ENCODE measurements around the gene CDC37L1. TPM values are rescaled to one million over a fixed set of nuclear protein-coding genes. Genes with fewer than 3 reads are reported as not detected.
"Not testable (repeated sequence)": the region's sequence is repeated elsewhere in the genome, so short reads cannot be mapped to it uniquely, and the experiment has no call there.

The CDC37L1 gene
- total and polyA plus RNA-seq, 2 experiments from 2014 or later, result 26.9 to 29.6 TPM

DNA sequence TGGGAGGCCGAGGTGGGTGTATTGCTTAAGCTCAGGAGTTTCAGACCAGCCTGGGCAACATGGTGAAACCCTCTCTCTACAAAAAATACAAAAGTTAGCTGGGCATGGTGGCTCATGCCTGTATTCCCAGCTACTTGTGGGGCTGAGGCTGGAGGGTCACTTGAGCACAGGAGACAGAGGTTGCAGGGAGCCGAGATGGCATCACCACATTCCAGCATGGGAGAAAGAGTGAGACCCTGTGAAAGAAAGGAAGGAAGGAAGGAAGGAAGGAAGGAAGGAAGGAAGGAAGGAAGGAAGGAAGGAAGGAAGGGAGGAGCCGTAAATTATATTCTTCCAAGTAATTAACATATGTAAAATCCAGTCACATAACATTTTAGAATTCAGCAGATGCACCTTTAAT lies 23.2 kb upstream of the CDC37L1 start:
- H3K36me3 ChIP-seq (ENCODE audit: insufficient read depth); H3K4me3 Mint-ChIP-seq; H3K79me2 ChIP-seq (replicated peaks; ENCODE audit: insufficient read depth); H3K27me3 Mint-ChIP-seq (ENCODE audit: insufficient read depth, low read depth, poor library complexity); H3K4me3 ChIP-seq; H2AFZ ChIP-seq; DNase-seq (ENCODE audit: low spot score); ATAC-seq; H3K9me3 Mint-ChIP-seq; H3K9me2 ChIP-seq (ENCODE audit: insufficient read depth); H3F3A ChIP-seq (replicated peaks; ENCODE audit: low read depth); H3K36me3 Mint-ChIP-seq (ENCODE audit: low read depth); H3K27me3 ChIP-seq (ENCODE audit: insufficient read depth); H4K20me1 ChIP-seq (replicated peaks; ENCODE audit: insufficient read depth): not testable (repeated sequence)
- H3K27ac Mint-ChIP-seq, result 0 out of 2 replicates have a peak overlapping the region, but pooled peaks have one; percentile 18
- H3K27ac ChIP-seq (ENCODE audit: low read depth), result peak overlapping the region; percentile 65; the same call in 1 of the 2 replicates
- peaks cover 23% of the 10 kb centered on the region for H3K4me1 Mint-ChIP-seq
- peak overlapping the region; percentile 23; the same call in 1 of the 2 replicates for H3K4me2 ChIP-seq
- peaks cover 24% of the 10 kb centered on the region for H3K4me1 ChIP-seq (ENCODE audit: insufficient read depth)

DNA sequence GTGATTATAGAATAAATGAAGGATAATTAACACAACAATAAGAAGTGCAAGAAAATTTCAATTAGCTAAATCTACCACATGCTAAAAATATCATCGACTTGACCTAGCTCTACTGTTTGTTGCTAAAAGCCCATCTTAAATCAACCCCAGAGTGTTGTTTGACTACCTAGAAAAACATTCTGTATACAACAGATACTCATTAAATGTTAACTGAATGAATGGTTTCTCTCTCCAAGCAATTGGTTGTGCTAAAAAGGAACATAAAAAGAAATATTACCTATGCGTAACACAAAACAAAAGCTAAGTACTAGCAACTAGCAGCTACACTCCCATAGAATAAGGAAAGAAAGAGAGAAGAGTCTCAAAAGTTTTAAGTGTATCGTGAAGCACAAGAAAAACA lies 22.7 kb upstream of the CDC37L1 start:
- no peak overlapping the region for H2AFZ ChIP-seq
- H3K4me3 ChIP-seq, result no peak overlapping the region
- no peaks in the 10 kb centered on the region for H4K20me1 ChIP-seq (replicated peaks; ENCODE audit: insufficient read depth)
- peaks cover 28% of the 10 kb centered on the region for H3K4me1 ChIP-seq (ENCODE audit: insufficient read depth)
- peak overlapping the region; percentile 23; the same call in 1 of the 2 replicates for H3K4me2 ChIP-seq
- H3K27ac ChIP-seq (ENCODE audit: low read depth), result peak overlapping the region; percentile 30; the same call in 1 of the 2 replicates
- no peaks in the 10 kb centered on the region for H3F3A ChIP-seq (replicated peaks; ENCODE audit: low read depth)
- Mint-ChIP-seq H3K4me3 (no peak overlapping the region), H3K27me3 (ENCODE audit: insufficient read depth, low read depth, poor library complexity) (peaks cover 3% of the 10 kb centered on the region), H3K4me1 (peaks cover 26% of the 10 kb centered on the region), H3K27ac (no peak overlapping the region), H3K9me3 (0 out of 3 replicates have a peak, but pooled peaks cover 3% of the 10 kb centered on the region), H3K36me3 (ENCODE audit: low read depth) (peaks cover 4% of the 10 kb centered on the region; the same call in 1 of the 3 replicates)
- DNase-seq (ENCODE audit: low spot score) (no peak), ATAC-seq (no peak)
- no peaks in the 10 kb centered on the region for H3K36me3 ChIP-seq (ENCODE audit: insufficient read depth)
- H3K9me2 ChIP-seq (ENCODE audit: insufficient read depth), result no peaks in the 10 kb centered on the region
- no peaks in the 10 kb centered on the region for H3K27me3 ChIP-seq (ENCODE audit: insufficient read depth)
- H3K79me2 ChIP-seq (replicated peaks; ENCODE audit: insufficient read depth), result no peaks in the 10 kb centered on the region
- TF ChIP-seq, protein P1, sequence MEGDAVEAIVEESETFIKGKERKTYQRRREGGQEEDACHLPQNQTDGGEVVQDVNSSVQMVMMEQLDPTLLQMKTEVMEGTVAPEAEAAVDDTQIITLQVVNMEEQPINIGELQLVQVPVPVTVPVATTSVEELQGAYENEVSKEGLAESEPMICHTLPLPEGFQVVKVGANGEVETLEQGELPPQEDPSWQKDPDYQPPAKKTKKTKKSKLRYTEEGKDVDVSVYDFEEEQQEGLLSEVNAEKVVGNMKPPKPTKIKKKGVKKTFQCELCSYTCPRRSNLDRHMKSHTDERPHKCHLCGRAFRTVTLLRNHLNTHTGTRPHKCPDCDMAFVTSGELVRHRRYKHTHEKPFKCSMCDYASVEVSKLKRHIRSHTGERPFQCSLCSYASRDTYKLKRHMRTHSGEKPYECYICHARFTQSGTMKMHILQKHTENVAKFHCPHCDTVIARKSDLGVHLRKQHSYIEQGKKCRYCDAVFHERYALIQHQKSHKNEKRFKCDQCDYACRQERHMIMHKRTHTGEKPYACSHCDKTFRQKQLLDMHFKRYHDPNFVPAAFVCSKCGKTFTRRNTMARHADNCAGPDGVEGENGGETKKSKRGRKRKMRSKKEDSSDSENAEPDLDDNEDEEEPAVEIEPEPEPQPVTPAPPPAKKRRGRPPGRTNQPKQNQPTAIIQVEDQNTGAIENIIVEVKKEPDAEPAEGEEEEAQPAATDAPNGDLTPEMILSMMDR (conservative IDR thresholded peaks at IDR 0.05; ENCODE audit: low read depth in 2 of 2), result no peak
- TF ChIP-seq ZNF114 (CRISPR knock-in tag; IDR thresholded peaks at IDR 0.05), result no peak
- TF ChIP-seq EZH2 (IDR thresholded peaks at IDR 0.05; ENCODE audit: low read depth, unreplicated experiment), result no peak
- TF ChIP-seq, protein P2, sequence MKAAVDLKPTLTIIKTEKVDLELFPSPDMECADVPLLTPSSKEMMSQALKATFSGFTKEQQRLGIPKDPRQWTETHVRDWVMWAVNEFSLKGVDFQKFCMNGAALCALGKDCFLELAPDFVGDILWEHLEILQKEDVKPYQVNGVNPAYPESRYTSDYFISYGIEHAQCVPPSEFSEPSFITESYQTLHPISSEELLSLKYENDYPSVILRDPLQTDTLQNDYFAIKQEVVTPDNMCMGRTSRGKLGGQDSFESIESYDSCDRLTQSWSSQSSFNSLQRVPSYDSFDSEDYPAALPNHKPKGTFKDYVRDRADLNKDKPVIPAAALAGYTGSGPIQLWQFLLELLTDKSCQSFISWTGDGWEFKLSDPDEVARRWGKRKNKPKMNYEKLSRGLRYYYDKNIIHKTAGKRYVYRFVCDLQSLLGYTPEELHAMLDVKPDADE (IDR thresholded peaks at IDR 0.05), result no peak
- TF ChIP-seq, protein P3, sequence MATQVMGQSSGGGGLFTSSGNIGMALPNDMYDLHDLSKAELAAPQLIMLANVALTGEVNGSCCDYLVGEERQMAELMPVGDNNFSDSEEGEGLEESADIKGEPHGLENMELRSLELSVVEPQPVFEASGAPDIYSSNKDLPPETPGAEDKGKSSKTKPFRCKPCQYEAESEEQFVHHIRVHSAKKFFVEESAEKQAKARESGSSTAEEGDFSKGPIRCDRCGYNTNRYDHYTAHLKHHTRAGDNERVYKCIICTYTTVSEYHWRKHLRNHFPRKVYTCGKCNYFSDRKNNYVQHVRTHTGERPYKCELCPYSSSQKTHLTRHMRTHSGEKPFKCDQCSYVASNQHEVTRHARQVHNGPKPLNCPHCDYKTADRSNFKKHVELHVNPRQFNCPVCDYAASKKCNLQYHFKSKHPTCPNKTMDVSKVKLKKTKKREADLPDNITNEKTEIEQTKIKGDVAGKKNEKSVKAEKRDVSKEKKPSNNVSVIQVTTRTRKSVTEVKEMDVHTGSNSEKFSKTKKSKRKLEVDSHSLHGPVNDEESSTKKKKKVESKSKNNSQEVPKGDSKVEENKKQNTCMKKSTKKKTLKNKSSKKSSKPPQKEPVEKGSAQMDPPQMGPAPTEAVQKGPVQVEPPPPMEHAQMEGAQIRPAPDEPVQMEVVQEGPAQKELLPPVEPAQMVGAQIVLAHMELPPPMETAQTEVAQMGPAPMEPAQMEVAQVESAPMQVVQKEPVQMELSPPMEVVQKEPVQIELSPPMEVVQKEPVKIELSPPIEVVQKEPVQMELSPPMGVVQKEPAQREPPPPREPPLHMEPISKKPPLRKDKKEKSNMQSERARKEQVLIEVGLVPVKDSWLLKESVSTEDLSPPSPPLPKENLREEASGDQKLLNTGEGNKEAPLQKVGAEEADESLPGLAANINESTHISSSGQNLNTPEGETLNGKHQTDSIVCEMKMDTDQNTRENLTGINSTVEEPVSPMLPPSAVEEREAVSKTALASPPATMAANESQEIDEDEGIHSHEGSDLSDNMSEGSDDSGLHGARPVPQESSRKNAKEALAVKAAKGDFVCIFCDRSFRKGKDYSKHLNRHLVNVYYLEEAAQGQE (IDR thresholded peaks at IDR 0.05; ENCODE audit: unreplicated experiment), result no peak
- TF ChIP-seq JUNB (IDR thresholded peaks at IDR 0.05; ENCODE audit: unreplicated experiment), result no peak
- no peak; the same call in 1 of the 2 replicates for TF ChIP-seq POLR2AphosphoS5 (IDR thresholded peaks at IDR 0.05; ENCODE audit: low read depth)
- no peak for TF ChIP-seq CREB1 (CRISPR knock-in tag; IDR thresholded peaks at IDR 0.05; ENCODE audit: low read depth)
- TF ChIP-seq, protein P4, sequence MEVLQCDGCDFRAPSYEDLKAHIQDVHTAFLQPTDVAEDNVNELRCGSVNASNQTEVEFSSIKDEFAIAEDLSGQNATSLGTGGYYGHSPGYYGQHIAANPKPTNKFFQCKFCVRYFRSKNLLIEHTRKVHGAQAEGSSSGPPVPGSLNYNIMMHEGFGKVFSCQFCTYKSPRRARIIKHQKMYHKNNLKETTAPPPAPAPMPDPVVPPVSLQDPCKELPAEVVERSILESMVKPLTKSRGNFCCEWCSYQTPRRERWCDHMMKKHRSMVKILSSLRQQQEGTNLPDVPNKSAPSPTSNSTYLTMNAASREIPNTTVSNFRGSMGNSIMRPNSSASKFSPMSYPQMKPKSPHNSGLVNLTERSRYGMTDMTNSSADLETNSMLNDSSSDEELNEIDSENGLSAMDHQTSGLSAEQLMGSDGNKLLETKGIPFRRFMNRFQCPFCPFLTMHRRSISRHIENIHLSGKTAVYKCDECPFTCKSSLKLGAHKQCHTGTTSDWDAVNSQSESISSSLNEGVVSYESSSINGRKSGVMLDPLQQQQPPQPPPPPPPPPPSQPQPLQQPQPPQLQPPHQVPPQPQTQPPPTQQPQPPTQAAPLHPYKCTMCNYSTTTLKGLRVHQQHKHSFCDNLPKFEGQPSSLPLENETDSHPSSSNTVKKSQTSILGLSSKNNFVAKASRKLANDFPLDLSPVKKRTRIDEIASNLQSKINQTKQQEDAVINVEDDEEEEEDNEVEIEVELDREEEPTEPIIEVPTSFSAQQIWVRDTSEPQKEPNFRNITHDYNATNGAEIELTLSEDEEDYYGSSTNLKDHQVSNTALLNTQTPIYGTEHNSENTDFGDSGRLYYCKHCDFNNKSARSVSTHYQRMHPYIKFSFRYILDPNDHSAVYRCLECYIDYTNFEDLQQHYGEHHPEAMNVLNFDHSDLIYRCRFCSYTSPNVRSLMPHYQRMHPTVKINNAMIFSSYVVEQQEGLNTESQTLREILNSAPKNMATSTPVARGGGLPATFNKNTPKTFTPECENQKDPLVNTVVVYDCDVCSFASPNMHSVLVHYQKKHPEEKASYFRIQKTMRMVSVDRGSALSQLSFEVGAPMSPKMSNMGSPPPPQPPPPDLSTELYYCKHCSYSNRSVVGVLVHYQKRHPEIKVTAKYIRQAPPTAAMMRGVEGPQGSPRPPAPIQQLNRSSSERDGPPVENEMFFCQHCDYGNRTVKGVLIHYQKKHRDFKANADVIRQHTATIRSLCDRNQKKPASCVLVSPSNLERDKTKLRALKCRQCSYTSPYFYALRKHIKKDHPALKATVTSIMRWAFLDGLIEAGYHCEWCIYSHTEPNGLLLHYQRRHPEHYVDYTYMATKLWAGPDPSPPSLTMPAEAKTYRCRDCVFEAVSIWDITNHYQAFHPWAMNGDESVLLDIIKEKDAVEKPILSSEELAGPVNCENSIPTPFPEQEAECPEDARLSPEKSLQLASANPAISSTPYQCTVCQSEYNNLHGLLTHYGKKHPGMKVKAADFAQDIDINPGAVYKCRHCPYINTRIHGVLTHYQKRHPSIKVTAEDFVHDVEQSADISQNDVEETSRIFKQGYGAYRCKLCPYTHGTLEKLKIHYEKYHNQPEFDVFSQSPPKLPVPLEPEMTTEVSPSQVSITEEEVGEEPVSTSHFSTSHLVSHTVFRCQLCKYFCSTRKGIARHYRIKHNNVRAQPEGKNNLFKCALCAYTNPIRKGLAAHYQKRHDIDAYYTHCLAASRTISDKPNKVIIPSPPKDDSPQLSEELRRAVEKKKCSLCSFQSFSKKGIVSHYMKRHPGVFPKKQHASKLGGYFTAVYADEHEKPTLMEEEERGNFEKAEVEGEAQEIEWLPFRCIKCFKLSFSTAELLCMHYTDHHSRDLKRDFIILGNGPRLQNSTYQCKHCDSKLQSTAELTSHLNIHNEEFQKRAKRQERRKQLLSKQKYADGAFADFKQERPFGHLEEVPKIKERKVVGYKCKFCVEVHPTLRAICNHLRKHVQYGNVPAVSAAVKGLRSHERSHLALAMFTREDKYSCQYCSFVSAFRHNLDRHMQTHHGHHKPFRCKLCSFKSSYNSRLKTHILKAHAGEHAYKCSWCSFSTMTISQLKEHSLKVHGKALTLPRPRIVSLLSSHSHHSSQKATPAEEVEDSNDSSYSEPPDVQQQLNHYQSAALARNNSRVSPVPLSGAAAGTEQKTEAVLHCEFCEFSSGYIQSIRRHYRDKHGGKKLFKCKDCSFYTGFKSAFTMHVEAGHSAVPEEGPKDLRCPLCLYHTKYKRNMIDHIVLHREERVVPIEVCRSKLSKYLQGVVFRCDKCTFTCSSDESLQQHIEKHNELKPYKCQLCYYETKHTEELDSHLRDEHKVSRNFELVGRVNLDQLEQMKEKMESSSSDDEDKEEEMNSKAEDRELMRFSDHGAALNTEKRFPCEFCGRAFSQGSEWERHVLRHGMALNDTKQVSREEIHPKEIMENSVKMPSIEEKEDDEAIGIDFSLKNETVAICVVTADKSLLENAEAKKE (CRISPR knock-in tag; IDR thresholded peaks at IDR 0.05), result no peak
